CD14-positive monocyte (primary cell): ENCODE measurements around the gene SLC25A44. TPM values are rescaled to one million over a fixed set of nuclear protein-coding genes. Genes with fewer than 3 reads are reported as not detected.
A peak's percentile ranks its signal among the peaks of the same experiment; 100 is the strongest.

Source experiments
- DNase-seq, 3 donors: peaks; one replicate each; pipeline ENCODE4 v3.0.0-alpha.2; 2011 to 2022
- H2AFZ ChIP-seq: 2 replicates; pipeline ENCODE4 v1.6.0; 2012; ENCODE audit warnings: mild to moderate bottlenecking, low read depth, low read length, inconsistent platforms; ENCODE audit not compliant: insufficient read depth, poor library complexity, severe bottlenecking
- H3K27ac ChIP-seq, 2 donors: 1 replicate in 1 of 2; 2 replicates in 1 of 2; pipeline ENCODE4 v1.5.1; 2012 to 2013; ENCODE audit warnings: low read length in 2 of 2, control low read depth in 1 of 2, inconsistent platforms in 1 of 2, low read depth in 1 of 2, mild to moderate bottlenecking in 1 of 2
- H3K27me3 ChIP-seq, 2 donors: one replicate each; pipeline versions ENCODE4 v1.6.0 to v1.6.1; 2011 to 2013; ENCODE audit warnings: low read length in 2 of 2; ENCODE audit not compliant: control insufficient read depth in 2 of 2, insufficient read depth in 2 of 2
- H3K36me3 ChIP-seq, 2 donors: replicated peaks in 1 of 2; 1 replicate in 1 of 2; 2 replicates in 1 of 2; pipeline versions ENCODE4 v1.5.1 to v1.6.1; 2012 to 2013; ENCODE audit warnings: low read length in 2 of 2, control low read depth in 1 of 2, inconsistent platforms in 1 of 2, mild to moderate bottlenecking in 1 of 2; ENCODE audit not compliant: insufficient read depth in 2 of 2, control insufficient read depth in 1 of 2
- H3K4me1 ChIP-seq, 2 donors: 1 replicate in 1 of 2; 2 replicates in 1 of 2; pipeline versions ENCODE4 v1.5.1 to v1.6.1; 2012 to 2013; ENCODE audit warnings: low read length in 2 of 2, control low read depth in 1 of 2, inconsistent platforms in 1 of 2, mild to moderate bottlenecking in 1 of 2, moderate library complexity in 1 of 2; ENCODE audit not compliant: insufficient read depth in 2 of 2, control insufficient read depth in 1 of 2
- H3K4me2 ChIP-seq: replicated peaks from 2 replicates; pipeline ENCODE3; 2012; ENCODE audit warnings: low read length, moderate library complexity, mild to moderate bottlenecking; ENCODE audit not compliant: poor library complexity, severe bottlenecking; ENCODE audit errors: extremely low read depth
- H3K4me3 ChIP-seq, 3 experiments: fragments of 200-600 bp in 1 of 3; sonication (generic) in 1 of 3; replicated peaks in 1 of 3; 1 replicate in 2 of 3; 2 replicates in 1 of 3; pipeline ENCODE4 v1.5.1; 2011 to 2013; ENCODE audit warnings: low read length in 3 of 3, mild to moderate bottlenecking in 3 of 3, control low read depth in 2 of 3, low read depth in 2 of 3, inconsistent platforms in 1 of 3, moderate library complexity in 1 of 3
- H3K79me2 ChIP-seq: 2 replicates; pipeline ENCODE4 v1.6.0; 2012; ENCODE audit warnings: mild to moderate bottlenecking, control low read depth, inconsistent platforms, low read length, moderate library complexity; ENCODE audit not compliant: insufficient read depth
- H3K9ac ChIP-seq: 2 replicates; pipeline ENCODE4 v1.6.0; 2017; ENCODE audit warnings: low read length, mild to moderate bottlenecking; ENCODE audit not compliant: insufficient read depth, poor library complexity, severe bottlenecking
- H3K9me3 ChIP-seq, 2 donors: replicated peaks in 1 of 2; 1 replicate in 1 of 2; 2 replicates in 1 of 2; pipeline versions ENCODE4 v1.5.1 to v1.6.1; 2012 to 2013; ENCODE audit warnings: low read length in 2 of 2, control low read depth in 1 of 2; ENCODE audit not compliant: control insufficient read depth in 1 of 2, insufficient read depth in 1 of 2
- H4K20me1 ChIP-seq: 2 replicates; pipeline ENCODE4 v1.6.0; 2012; ENCODE audit warnings: mild to moderate bottlenecking, low read length, control low read depth, moderate library complexity; ENCODE audit not compliant: insufficient read depth
- H3K27ac Mint-ChIP-seq, 7 donors: one replicate each; pipeline ENCODE4 v1.8.0; 2020; ENCODE audit warnings: mild to moderate bottlenecking in 7 of 7, mixed read lengths in 7 of 7, moderate library complexity in 6 of 7, inconsistent platforms in 2 of 7
- H3K27me3 Mint-ChIP-seq, 3 donors: one replicate each; pipeline ENCODE4 v1.8.0; 2021 to 2022; ENCODE audit warnings: low read depth in 3 of 3, mild to moderate bottlenecking in 3 of 3, mixed read lengths in 3 of 3, moderate library complexity in 3 of 3, inconsistent platforms in 1 of 3
- H3K36me3 Mint-ChIP-seq, 2 donors: one replicate each; pipeline ENCODE4 v1.8.0; 2020; ENCODE audit warnings: mixed read lengths in 2 of 2, inconsistent platforms in 1 of 2, mild to moderate bottlenecking in 1 of 2
- H3K4me1 Mint-ChIP-seq: one replicate; pipeline ENCODE4 v1.8.0; 2020; ENCODE audit warnings: mild to moderate bottlenecking, mixed read lengths
- H3K4me3 Mint-ChIP-seq, 2 donors: one replicate each; pipeline ENCODE4 v1.8.0; 2020; ENCODE audit warnings: mild to moderate bottlenecking in 2 of 2, mixed read lengths in 2 of 2, moderate library complexity in 1 of 2
- H3K9me3 Mint-ChIP-seq, 7 donors: one replicate each; pipeline ENCODE4 v1.8.0; 2020 to 2022; ENCODE audit warnings: mixed read lengths in 7 of 7, mild to moderate bottlenecking in 6 of 7, moderate library complexity in 6 of 7, inconsistent platforms in 2 of 7
- WGBS: methylation state at CpG from one replicate; pipeline ENCODE4 v1.1.5; 2013; ENCODE audit warnings: missing lambda C conversion rate; ENCODE audit not compliant: insufficient coverage; 5-methylcytosine and 5-hydroxymethylcytosine counted together
- intact Hi-C, 2 donors: fragments of 100-400 bp; cut with micrococcal nuclease; formaldehyde crosslinking; loops; one replicate each; pipeline versions ENCODE4 v1.15.0 to v1.15.1; 2023
- polyA plus RNA-seq, 3 donors: library from polyadenylated mRNA; depleted of rRNA in 1 of 3; unstranded in 2 of 3; stranded (reverse) in 1 of 3; fragments of 300-500 nt in 2 of 3; fragments of >200 nt in 1 of 3; fragmentation: Illumina TruSeq in 2 of 3; gene quantifications; 1 replicate in 2 of 3; 2 replicates in 1 of 3; pipeline ENCODE4 v1.2.3, GENCODE V29; 2012 to 2021
- TF ChIP-seq, protein P1 (sequence below): fragments of 200-600 bp; IDR thresholded peaks from one replicate; pipeline ENCODE4 v1.8.0; 2022; ENCODE audit warnings: antibody characterized with exemption, mild to moderate bottlenecking

The SLC25A44 gene
- polyA plus RNA-seq, 3 donors: 17.1 to 28.8 (median 24.1) TPM

DNA sequence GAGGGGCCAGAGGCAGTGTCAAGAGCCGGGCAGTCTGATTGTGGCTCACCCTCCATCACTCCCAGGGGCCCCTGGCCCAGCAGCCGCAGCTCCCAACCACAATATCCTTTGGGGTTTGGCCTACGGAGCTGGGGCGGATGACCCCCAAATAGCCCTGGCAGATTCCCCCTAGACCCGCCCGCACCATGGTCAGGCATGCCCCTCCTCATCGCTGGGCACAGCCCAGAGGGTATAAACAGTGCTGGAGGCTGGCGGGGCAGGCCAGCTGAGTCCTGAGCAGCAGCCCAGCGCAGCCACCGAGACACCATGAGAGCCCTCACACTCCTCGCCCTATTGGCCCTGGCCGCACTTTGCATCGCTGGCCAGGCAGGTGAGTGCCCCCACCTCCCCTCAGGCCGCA, 48.0 kb downstream of the SLC25A44 start, which contains the start of gene BGLAP:
Gene BGLAP, plus strand, starts transcription at position 259 of the 400 bp plus-strand sequence. Its CDS starts 48 bp downstream, at position 307.
- intact Hi-C loops: no loop called here
- TF ChIP-seq, protein P1, sequence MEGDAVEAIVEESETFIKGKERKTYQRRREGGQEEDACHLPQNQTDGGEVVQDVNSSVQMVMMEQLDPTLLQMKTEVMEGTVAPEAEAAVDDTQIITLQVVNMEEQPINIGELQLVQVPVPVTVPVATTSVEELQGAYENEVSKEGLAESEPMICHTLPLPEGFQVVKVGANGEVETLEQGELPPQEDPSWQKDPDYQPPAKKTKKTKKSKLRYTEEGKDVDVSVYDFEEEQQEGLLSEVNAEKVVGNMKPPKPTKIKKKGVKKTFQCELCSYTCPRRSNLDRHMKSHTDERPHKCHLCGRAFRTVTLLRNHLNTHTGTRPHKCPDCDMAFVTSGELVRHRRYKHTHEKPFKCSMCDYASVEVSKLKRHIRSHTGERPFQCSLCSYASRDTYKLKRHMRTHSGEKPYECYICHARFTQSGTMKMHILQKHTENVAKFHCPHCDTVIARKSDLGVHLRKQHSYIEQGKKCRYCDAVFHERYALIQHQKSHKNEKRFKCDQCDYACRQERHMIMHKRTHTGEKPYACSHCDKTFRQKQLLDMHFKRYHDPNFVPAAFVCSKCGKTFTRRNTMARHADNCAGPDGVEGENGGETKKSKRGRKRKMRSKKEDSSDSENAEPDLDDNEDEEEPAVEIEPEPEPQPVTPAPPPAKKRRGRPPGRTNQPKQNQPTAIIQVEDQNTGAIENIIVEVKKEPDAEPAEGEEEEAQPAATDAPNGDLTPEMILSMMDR: no peak
- Mint-ChIP-seq H3K4me3 (no peak within 1 kb of the TSS), H3K27ac (no peak within 1 kb of the TSS), H3K4me1 (peaks cover 14% of the 10 kb centered on the region), H3K27me3 (peaks cover 19 to 35% (median 33%) of the 10 kb centered on the region in 3 donors), H3K9me3 (peaks cover 0 to 9% (median 0%) of the 10 kb centered on the region in 7 donors), H3K36me3 (peaks cover 46 to 52% of the 10 kb centered on the region in 2 donors)
- Histone ChIP-seq H3K36me3 (peaks cover 33 to 41% of the 10 kb centered on the region in 2 donors), H3K27me3 (peaks cover 10 to 27% of the 10 kb centered on the region in 2 donors), H3K4me3 (no peak within 1 kb of the TSS), H3K27ac (no peak within 1 kb of the TSS), H3K9me3 (peaks cover 0 to 12% of the 10 kb centered on the region in 2 donors), H3K4me1 (peaks cover 9 to 14% of the 10 kb centered on the region in 2 donors), H3K9ac (peak within 1 kb of the TSS; percentile 4), H3K4me2 (no peak within 1 kb of the TSS), H2AFZ (no peak within 1 kb of the TSS), H4K20me1 (peaks cover 11% of the 10 kb centered on the region), H3K79me2 (no peaks in the 10 kb centered on the region)
- 45% methylated on average over 6 of the region's 14 CpGs for WGBS
- no peak for DNase-seq

DNA sequence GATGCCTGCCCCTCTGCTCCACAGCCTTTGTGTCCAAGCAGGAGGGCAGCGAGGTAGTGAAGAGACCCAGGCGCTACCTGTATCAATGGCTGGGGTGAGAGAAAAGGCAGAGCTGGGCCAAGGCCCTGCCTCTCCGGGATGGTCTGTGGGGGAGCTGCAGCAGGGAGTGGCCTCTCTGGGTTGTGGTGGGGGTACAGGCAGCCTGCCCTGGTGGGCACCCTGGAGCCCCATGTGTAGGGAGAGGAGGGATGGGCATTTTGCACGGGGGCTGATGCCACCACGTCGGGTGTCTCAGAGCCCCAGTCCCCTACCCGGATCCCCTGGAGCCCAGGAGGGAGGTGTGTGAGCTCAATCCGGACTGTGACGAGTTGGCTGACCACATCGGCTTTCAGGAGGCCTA, 48.8 kb downstream of the SLC25A44 start:
- peaks cover 40 to 44% of the 10 kb centered on the region in 2 donors for H3K36me3 Mint-ChIP-seq

More for the DNA sequence above, 48.8 kb downstream of the SLC25A44 start:
- H3K27ac ChIP-seq: no peak overlapping the region
- Mint-ChIP-seq H3K9me3 (peaks cover 0 to 9% (median 0%) of the 10 kb centered on the region in 7 donors), H3K4me3 (no peak overlapping the region), H3K27ac (no peak overlapping the region), H3K4me1 (peaks cover 14% of the 10 kb centered on the region), H3K27me3 (peaks cover 21 to 40% (median 35%) of the 10 kb centered on the region in 3 donors)
- no peak overlapping the region for H3K9ac ChIP-seq
- no peak overlapping the region for H2AFZ ChIP-seq
- peaks cover 10 to 31% of the 10 kb centered on the region in 2 donors for H3K27me3 ChIP-seq
- TF ChIP-seq, protein P1: no peak
- H3K4me2 ChIP-seq: no peak overlapping the region
- no peaks in the 10 kb centered on the region for H3K79me2 ChIP-seq
- H3K4me3 ChIP-seq: no peak overlapping the region
- intact Hi-C loops: no loop called here
- no peak for DNase-seq
- H4K20me1 ChIP-seq: peaks cover 19% of the 10 kb centered on the region
- H3K36me3 ChIP-seq: peaks cover 27 to 33% of the 10 kb centered on the region in 2 donors
- H3K9me3 ChIP-seq: peaks cover 0 to 12% of the 10 kb centered on the region in 2 donors
- 99% methylated on average over 10 of the region's 10 CpGs for WGBS
- H3K4me1 ChIP-seq: peaks cover 9 to 14% of the 10 kb centered on the region in 2 donors
